HL-60 (cell line): Measurements from ENCODE around the gene TIGD3.

Experiments used
- CTCF ChIP-seq: IDR thresholded peaks from one replicate; pipeline ENCODE4 v1.5.1; 2011; ENCODE audit warnings: low read length, control low read depth, inconsistent platforms; ENCODE audit not compliant: insufficient read depth
- GABPA ChIP-seq: IDR thresholded peaks from 2 replicates; pipeline ENCODE4 v1.6.1; 2012; ENCODE audit warnings: low read depth
- POLR2AphosphoS5 ChIP-seq: IDR thresholded peaks from 2 replicates; pipeline ENCODE4 v1.6.1; 2012; ENCODE audit warnings: low read depth
- REST ChIP-seq: IDR thresholded peaks from 2 replicates; pipeline ENCODE4 v1.6.1; 2012; ENCODE audit warnings: low read depth; ENCODE audit not compliant: insufficient replicate concordance
- SPI1 ChIP-seq: IDR thresholded peaks from 2 replicates; pipeline ENCODE4 v1.6.1; 2012; ENCODE audit warnings: low read depth, mild to moderate bottlenecking, borderline replicate concordance

GRCh38 chr11:65351511-65351910 is 3.0 kb upstream of the TIGD3 start:
- TF ChIP-seq POLR2AphosphoS5 (no peak), CTCF (no peak), REST (no peak), SPI1 (no peak), GABPA (no peak)
